Smooth muscle cell (in vitro differentiated cells): Measurements from ENCODE around the gene LRP11. TPM values are rescaled to one million over a fixed set of nuclear protein-coding genes. Genes with fewer than 3 reads are reported as not detected.

Experiments used
- DNase-seq: peaks from one replicate; lab custom pipeline; 2025; ENCODE audit not compliant: unreplicated experiment; lab: John Stamatoyannopoulos, UW
- H2AFZ ChIP-seq: fragments of 200-600 bp; sonication (generic); 2 replicates; pipeline ENCODE4 v1.6.0; 2016; ENCODE audit warnings: antibody characterized with exemption, low read depth, mild to moderate bottlenecking
- H3F3A ChIP-seq: fragments of 200-600 bp; sonication (generic); 2 replicates; pipeline ENCODE4 v1.6.0; 2017; ENCODE audit warnings: antibody characterized with exemption, low read depth
- H3K27ac ChIP-seq: fragments of 200-600 bp; sonication (generic); 2 replicates; pipeline ENCODE4 v1.5.1; 2016; ENCODE audit warnings: low read depth, mild to moderate bottlenecking
- H3K27me3 ChIP-seq: fragments of 200-600 bp; sonication (generic); 2 replicates; pipeline ENCODE4 v1.6.1; 2016; ENCODE audit warnings: low read depth, mild to moderate bottlenecking
- H3K36me3 ChIP-seq: fragments of 200-600 bp; sonication (generic); 2 replicates; pipeline ENCODE4 v1.5.1; 2016; ENCODE audit warnings: low read depth
- H3K4me1 ChIP-seq: fragments of 200-600 bp; sonication (generic); 2 replicates; pipeline ENCODE4 v1.5.1; 2016; ENCODE audit warnings: low read depth
- H3K4me2 ChIP-seq: fragments of 200-600 bp; sonication (generic); 2 replicates; pipeline ENCODE4 v1.6.0; 2016; ENCODE audit warnings: mild to moderate bottlenecking
- H3K4me3 ChIP-seq: fragments of 200-600 bp; sonication (generic); 2 replicates; pipeline ENCODE4 v1.5.1; 2016; ENCODE audit warnings: mild to moderate bottlenecking
- H3K79me2 ChIP-seq: fragments of 200-600 bp; sonication (generic); 2 replicates; pipeline ENCODE4 v1.6.0; 2016; ENCODE audit warnings: low read depth, mild to moderate bottlenecking
- H3K9ac ChIP-seq: fragments of 200-600 bp; sonication (generic); 2 replicates; pipeline ENCODE4 v1.6.0; 2016; ENCODE audit warnings: low read depth
- H3K9me3 ChIP-seq: fragments of 200-600 bp; sonication (generic); replicated peaks from 2 replicates; pipeline ENCODE4 v1.5.1; 2016; ENCODE audit warnings: low read depth
- H4K20me1 ChIP-seq: fragments of 200-600 bp; sonication (generic); 2 replicates; pipeline ENCODE4 v1.6.0; 2016; ENCODE audit warnings: low read depth
- CTCF ChIP-seq: fragments of 200-600 bp; sonication (generic); IDR thresholded peaks from 2 replicates; pipeline ENCODE4 v1.5.1; 2017; ENCODE audit warnings: borderline replicate concordance, mild to moderate bottlenecking, antibody characterized with exemption; ENCODE audit not compliant: insufficient read depth, poor library complexity, severe bottlenecking
- WGBS: methylation state at CpG from one replicate; pipeline ENCODE4 v1.1.7; 2016; ENCODE audit warnings: low lambda C conversion rate; 5-methylcytosine and 5-hydroxymethylcytosine counted together
- polyA plus RNA-seq: library from polyadenylated mRNA; unstranded; fragments of >200 nt; fragmentation: Nextera tagmentation; extraction: Ambion mirVana; gene quantifications from 2 replicates; pipeline ENCODE4 v1.2.1, GENCODE V29; 2016
- total RNA-seq: library from RNA; depleted of rRNA; stranded (reverse); fragments of >200 nt; gene quantifications from 2 replicates; pipeline ENCODE4 v1.2.3, GENCODE V29; 2014

Gene LRP11
- total and polyA plus RNA-seq, 2 experiments from 2014 or later, result 69.5 to 75.3 TPM

DNA sequence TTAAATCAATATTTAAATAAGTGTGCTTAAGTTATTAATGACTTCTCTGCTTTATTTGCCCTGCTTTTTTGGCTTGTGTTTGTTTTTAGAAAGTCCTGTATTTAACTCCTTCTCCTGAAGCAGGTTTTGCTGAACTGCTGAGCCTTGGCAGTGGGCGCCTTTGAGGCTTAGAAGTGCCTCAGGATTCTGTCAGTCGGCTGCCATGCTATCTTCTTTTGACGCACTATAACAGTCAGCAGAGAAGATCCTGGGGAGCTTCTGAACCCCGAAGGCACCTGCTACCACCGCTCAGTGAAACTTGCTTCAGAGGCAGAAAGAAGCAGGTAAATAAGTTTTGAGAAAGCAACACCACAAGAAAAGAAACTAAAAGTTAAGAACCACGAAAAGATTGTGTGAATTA is 92.2 kb downstream of the LRP11 start:
- Histone ChIP-seq H3K79me2 (peaks cover 26% of the 10 kb centered on the region), H3F3A (no peaks in the 10 kb centered on the region), H2AFZ (no peak overlapping the region), H3K9me3 (no peaks in the 10 kb centered on the region), H3K9ac (no peak overlapping the region), H3K4me3 (no peak overlapping the region), H4K20me1 (peaks cover 22% of the 10 kb centered on the region), H3K4me1 (no peaks in the 10 kb centered on the region), H3K27ac (no peak overlapping the region), H3K4me2 (no peak overlapping the region), H3K36me3 (peaks cover 17% of the 10 kb centered on the region), H3K27me3 (no peaks in the 10 kb centered on the region)
- DNase-seq, result no peak
- WGBS, result 98% methylated on average over 6 of the region's 6 CpGs
- TF ChIP-seq CTCF, result no peak

DNA sequence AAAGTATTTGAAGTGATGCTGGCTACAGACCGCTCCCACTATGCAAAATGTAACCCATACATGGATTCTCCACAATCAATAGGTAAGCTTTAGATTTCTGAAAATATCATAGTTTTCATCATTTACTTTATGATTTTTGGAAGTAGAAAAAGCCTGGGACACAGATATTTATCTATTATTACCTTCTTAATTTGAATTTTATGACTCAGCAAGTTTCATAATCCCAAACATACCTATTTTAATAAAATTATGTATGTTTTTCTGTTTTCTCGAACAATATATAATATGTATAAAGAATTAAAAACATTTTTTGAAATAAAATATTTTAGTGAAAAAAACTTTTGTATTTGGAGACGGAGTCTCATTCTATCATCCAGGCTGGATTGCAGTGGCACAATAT is 93.0 kb downstream of the LRP11 start:
- H3K27me3 ChIP-seq, result no peaks in the 10 kb centered on the region
- H3K9ac ChIP-seq, result no peak overlapping the region
- WGBS, result 97% methylated on average over 3 of the region's 3 CpGs
- peaks cover 33% of the 10 kb centered on the region for H3K79me2 ChIP-seq
- H3K9me3 ChIP-seq, result peaks cover 4% of the 10 kb centered on the region
- no peak overlapping the region for H2AFZ ChIP-seq
- H3F3A ChIP-seq, result no peaks in the 10 kb centered on the region
- TF ChIP-seq CTCF, result no peak
- H3K4me1 ChIP-seq, result no peaks in the 10 kb centered on the region
- peaks cover 22% of the 10 kb centered on the region for H3K36me3 ChIP-seq
- no peak overlapping the region for H3K4me3 ChIP-seq
- DNase-seq, result no peak
- H3K27ac ChIP-seq, result no peak overlapping the region
- H4K20me1 ChIP-seq, result peaks cover 22% of the 10 kb centered on the region
- H3K4me2 ChIP-seq, result no peak overlapping the region

GRCh38 chr6:149769676-149770075 is 94.5 kb downstream of the LRP11 start:
- Histone ChIP-seq H3K79me2 (peaks cover 43% of the 10 kb centered on the region), H3K9me3 (peaks cover 8% of the 10 kb centered on the region), H3K4me2 (no peak overlapping the region), H3F3A (no peaks in the 10 kb centered on the region), H3K9ac (no peak overlapping the region), H3K36me3 (peaks cover 25% of the 10 kb centered on the region), H4K20me1 (peaks cover 22% of the 10 kb centered on the region), H2AFZ (no peak overlapping the region), H3K4me3 (no peak overlapping the region), H3K27ac (no peak overlapping the region), H3K4me1 (no peaks in the 10 kb centered on the region), H3K27me3 (no peaks in the 10 kb centered on the region)
- TF ChIP-seq CTCF, result no peak
- WGBS, result 100% methylated on average over 2 of the region's 2 CpGs
- DNase-seq, result no peak

Other genes with a start within 250 kb of the LRP11 start
- 24.6 and 27.7 TPM in 2 replicates for gene KATNA1, start 215.6 kb downstream of the LRP11 start, total RNA-seq
- 17.8 and 20.7 TPM in 2 replicates for gene KATNA1, start 215.6 kb downstream of the LRP11 start, polyA plus RNA-seq
- 28.3 and 32.0 TPM in 2 replicates for gene LATS1, start 146.3 kb downstream of the LRP11 start, total RNA-seq
- 8.5 and 10.0 TPM in 2 replicates for gene LATS1, start 146.3 kb downstream of the LRP11 start, polyA plus RNA-seq
- gene NUP43, start 117.8 kb downstream of the LRP11 start, total RNA-seq, result 33.8 and 39.0 TPM in 2 replicates
- gene NUP43, start 117.8 kb downstream of the LRP11 start, polyA plus RNA-seq, result 5.9 and 8.3 TPM in 2 replicates
- 96.9 and 97.9 TPM in 2 replicates for gene PCMT1, start 114.6 kb downstream of the LRP11 start, total RNA-seq
- gene PCMT1, start 114.6 kb downstream of the LRP11 start, polyA plus RNA-seq, result 133 and 139 TPM in 2 replicates
- not detected in 2 replicates for gene RAET1E, start 33.8 kb upstream of the LRP11 start, total RNA-seq
- not detected in 2 replicates for gene RAET1E, start 33.8 kb upstream of the LRP11 start, polyA plus RNA-seq
- gene RAET1G, start 58.8 kb upstream of the LRP11 start, total RNA-seq, result 0.31 and 2.4 TPM in 2 replicates
- 0.84 and 1.7 TPM in 2 replicates for gene RAET1G, start 58.8 kb upstream of the LRP11 start, polyA plus RNA-seq
- 8.8 and 9.8 TPM in 2 replicates for gene ULBP2, start 77.7 kb upstream of the LRP11 start, total RNA-seq
- 9.4 and 11.7 TPM in 2 replicates for gene ULBP2, start 77.7 kb upstream of the LRP11 start, polyA plus RNA-seq
- gene ULBP1, start 99.6 kb upstream of the LRP11 start, total RNA-seq, result 0.72 and 1.5 TPM in 2 replicates
- 1.5 and 1.7 TPM in 2 replicates for gene ULBP1, start 99.6 kb upstream of the LRP11 start, polyA plus RNA-seq
- gene RAET1L, start 161.2 kb upstream of the LRP11 start, total RNA-seq, result 1.4 and 3.6 TPM in 2 replicates
- gene RAET1L, start 161.2 kb upstream of the LRP11 start, polyA plus RNA-seq, result 0.23 and 0.85 TPM in 2 replicates
- gene ULBP3, start 204.8 kb upstream of the LRP11 start, total RNA-seq, result 6.0 and 11.7 TPM in 2 replicates
- gene ULBP3, start 204.8 kb upstream of the LRP11 start, polyA plus RNA-seq, result 2.4 and 3.4 TPM in 2 replicates